GM15510 (cell line): ENCODE data around the gene PCDHB3.

ENCODE experiments used
- POLR2A ChIP-seq: IDR thresholded peaks from 3 replicates; pipeline ENCODE4 v1.6.1; 2011; ENCODE audit warnings: borderline replicate concordance; ENCODE audit not compliant: insufficient read length; ENCODE audit errors: extremely low read depth

PCDHB3 gene

DNA sequence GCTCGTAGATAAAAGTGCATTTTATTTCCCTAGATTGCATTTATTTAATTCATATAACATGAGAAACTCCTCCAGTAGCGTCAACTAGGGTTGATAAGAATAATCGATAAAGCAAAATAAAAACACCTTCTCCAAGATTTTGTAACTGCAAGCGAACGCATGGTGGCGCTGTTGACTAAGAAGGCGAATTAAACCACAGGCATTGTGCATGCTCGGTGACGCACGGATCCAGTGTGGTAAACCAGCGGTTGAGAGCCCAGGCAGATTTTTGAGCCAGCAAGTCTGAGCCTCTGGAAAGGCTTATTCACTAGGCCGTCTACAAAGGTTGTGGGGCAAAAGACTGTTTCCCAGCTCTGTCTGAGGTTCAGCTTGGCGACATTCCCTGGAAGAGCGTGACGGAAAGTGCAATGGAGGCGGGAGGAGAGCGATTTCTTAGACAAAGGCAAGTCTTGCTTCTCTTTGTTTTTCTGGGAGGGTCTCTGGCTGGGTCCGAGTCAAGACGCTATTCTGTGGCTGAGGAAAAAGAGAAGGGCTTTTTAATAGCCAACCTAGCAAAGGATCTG lies at the start of gene PCDHB3:
TSS of gene PCDHB3 (plus strand) at position 231 of the 563 bp plus-strand sequence. CDS start at position 408, 177 bp downstream.
- no peak for TF ChIP-seq POLR2A

DNA sequence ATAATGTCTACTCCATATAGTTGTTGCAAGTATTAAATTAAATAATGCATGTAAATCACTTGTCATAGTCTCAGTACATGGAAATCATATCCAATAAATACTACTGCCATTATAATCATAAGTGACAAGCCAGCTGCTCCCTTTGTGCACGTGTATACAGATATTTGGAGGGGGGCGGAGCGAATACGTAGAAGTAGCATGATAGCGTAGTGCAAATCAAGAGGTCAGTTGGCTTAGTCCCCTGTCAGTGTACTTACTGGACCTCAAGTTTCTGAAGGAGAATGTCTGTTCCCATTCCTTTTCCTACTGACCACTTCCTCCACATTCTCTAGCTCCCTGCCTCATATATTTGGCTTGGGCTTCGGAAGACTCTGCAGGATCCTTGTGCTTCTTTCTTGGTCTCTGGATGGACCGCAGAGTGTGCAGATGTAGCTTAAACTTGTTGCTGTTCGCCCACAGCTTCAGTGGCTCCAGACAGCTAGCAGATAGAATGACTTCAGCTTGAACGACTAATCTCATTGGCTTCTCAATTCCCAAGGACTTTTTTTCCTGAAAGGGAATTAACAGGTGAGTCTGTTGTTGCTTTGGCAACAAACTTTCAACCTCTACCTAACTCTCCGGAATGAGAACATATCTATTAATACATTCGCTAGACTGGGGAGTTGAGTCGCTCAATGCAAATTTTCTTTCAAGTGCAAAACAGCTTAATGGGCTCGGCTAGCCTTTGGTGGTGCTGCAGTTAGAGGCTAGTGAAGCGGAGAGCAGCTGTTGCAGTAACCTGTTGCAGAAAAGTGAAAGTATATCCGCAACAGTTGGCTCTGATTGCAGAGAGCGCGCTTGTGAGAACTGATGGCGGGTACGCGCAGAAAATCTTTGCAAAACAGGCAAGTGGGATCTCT lies 49.4 kb upstream of the PCDHB3 start, which contains the start of gene PCDHB1:
TSS of gene PCDHB1 (plus strand) at position 753 of the 899 bp plus-strand sequence. CDS start at position 850, 97 bp downstream.
- no peak for TF ChIP-seq POLR2A

DNA sequence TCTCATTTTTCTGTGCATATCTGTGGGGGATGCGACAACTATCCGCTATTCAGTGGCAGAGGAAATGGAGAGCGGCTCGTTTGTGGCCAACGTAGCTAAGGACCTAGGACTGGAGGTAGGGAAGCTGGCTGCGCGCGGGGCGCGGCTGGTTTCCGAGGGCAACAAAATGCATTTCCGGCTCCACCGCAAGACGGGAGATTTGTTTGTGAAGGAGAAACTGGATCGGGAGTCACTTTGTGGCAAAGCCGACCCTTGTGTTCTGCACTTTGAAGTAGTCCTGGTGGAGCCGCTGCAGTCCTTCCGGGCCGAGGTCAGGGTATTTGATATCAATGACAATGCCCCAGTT lies 48.8 kb upstream of the PCDHB3 start:
- no peak for TF ChIP-seq POLR2A

DNA sequence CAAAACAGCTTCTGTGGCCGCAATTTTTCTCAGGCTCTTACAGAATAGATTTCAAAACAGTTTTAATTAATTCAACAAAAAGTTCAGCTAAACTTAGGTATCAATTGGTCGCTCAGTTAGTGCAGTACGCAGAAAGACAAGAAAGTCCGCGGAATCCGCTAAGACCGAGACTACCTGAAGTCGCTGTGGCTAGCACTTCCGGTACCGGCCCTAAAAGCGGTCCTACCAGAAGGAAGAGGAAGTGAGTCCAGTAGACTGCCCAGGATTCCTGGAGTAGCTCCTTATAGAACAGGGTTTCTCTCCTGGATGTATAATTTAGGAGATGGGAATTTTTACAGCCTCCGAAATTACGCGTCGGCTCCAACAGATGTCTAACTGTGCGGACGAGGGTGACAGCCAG lies 22.4 kb upstream of the PCDHB3 start:
- no peak for TF ChIP-seq POLR2A

DNA sequence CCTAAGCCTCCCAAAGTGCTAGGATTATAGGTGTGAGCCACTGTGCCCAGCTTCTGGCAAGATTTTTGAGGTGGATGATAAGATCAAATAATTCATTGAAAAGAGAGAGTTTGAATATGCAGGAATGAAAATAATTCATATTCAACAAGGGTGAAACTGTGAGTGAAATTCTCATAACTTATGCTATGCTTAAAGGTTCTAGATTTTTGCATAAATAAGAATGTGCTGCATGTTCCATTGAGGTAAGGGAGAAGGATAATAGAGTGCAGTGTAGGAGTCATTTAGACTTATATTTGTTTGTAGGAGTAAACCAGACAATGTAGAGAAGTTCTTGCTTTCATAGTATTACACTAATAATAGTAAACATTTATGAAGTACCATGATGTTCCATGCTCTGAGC lies 18.0 kb upstream of the PCDHB3 start:
- no peak for TF ChIP-seq POLR2A

DNA sequence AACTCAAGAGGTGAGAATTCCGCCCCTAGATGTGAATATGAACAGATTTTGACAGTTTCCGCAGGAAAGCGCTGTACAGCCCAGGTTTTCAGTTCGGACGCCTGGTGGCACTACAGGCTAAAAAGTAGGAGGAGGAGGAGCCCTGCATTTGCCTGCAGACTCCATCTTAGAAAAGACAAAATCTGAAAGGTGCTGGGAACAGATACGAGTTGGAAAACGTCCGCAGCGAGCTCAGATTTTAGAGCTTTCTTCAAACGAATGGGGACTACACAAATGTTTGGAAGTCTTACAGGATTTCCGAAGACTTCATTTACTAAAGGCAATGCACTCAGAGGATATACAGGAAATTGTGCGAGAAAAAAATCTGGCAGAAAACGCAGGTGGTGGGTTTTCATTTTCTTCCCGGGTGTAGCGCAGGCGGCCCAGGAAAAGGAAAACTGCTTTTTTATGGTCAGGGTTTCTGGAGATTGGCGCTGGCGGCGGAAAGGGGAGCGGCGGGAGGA lies 15.7 kb upstream of the PCDHB3 start:
- TF ChIP-seq POLR2A = no peak

DNA sequence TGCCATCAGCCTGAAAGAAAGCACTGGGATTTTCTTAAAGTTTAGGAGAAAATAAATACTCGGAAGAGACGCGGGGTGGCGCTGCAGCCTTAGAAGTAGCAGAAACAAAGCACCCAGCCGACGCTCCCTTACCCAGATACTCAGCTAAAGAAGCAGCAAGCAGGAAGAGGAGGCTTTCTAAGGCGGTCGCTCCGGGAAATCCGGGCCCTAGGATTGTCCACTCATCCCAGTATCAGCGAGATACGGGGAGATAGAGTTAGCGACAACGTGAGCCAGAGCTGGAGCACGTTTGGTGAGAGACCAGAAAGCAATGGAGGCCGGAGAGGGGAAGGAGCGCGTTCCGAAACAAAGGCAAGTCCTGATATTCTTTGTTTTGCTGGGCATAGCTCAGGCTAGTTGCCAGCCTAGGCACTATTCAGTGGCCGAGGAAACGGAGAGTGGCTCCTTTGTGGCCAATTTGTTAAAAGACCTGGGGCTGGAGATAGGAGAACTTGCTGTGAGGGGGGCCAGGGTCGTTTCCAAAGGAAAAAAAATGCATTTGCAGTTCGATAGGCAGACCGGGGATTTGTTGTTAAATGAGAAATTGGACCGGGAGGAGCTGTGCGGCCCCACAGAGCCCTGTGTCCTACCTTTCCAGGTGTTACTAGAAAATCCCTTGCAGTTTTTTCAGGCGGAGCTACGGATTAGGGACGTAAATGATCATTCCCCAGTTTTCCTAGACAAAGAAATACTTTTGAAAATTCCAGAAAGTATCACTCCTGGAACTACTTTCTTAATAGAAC lies 5.6 kb upstream of the PCDHB3 start, which contains the start of gene PCDHB2:
TSS of gene PCDHB2 (plus strand) at position 135 of the 782 bp plus-strand sequence. CDS start at position 311, 176 bp downstream.
- no peak for TF ChIP-seq POLR2A

DNA sequence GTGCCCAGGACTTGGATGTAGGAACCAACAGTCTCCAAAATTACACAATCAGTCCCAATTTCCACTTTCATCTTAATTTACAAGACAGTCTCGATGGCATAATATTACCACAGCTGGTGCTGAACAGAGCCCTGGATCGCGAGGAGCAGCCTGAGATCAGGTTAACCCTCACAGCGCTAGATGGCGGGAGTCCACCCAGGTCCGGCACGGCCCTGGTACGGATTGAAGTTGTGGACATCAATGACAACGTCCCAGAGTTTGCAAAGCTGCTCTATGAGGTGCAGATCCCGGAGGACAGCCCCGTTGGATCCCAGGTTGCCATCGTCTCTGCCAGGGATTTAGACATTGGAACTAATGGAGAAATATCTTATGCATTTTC lies 5.0 kb upstream of the PCDHB3 start:
- no peak for TF ChIP-seq POLR2A

DNA sequence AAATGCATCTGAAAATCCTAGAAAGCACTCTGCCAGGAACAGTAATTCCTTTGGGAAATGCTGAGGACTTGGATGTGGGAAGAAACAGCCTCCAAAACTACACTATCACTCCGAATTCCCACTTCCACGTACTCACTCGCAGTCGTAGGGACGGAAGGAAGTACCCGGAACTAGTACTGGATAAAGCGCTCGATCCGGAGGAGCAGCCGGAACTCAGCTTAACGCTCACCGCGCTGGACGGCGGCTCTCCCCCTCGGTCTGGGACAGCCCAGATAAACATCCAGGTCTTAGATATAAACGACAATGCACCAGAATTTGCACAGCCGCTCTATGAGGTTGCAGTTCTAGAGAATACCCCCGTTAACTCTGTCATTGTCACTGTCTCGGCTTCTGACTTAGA lies 786 bp downstream of the PCDHB3 start:
- TF ChIP-seq POLR2A = no peak

DNA sequence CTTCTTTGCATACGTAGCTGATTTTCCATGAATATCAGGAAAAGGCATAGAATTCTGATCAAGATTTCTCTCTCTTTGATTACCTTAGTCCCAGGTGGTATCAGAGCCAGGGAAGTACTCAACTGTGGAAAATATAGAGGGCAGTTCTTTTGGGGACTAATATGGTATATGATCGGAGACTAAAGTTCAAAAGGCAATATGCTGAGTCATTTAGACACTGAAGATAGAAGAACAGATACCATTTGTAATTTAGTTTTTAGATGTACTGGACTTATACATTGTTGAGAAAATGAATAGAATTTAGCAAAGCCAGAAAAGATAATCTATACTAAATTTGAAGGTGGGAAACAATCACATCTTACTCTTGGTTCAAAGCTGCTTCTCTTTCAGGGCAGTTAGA lies 5.1 kb downstream of the PCDHB3 start:
- no peak for TF ChIP-seq POLR2A

DNA sequence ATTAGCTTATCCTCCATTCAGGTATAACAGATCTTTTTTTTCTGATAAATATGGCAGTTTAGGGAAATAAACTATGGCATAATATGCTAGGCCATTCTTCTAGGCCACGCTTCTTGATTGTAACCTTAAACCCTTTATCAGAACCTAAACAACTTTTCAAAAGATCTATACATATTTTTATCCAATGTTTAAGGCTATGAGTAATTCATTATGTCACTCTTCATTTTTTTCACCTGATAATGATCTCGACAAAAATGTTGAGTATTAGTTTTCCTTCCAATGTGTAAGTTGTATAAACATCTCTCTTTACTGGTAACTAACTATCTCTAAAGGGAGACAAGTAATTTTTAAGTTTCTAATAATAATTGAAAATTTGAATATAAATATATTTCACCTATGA lies 19.0 kb downstream of the PCDHB3 start:
- no peak for TF ChIP-seq POLR2A

DNA sequence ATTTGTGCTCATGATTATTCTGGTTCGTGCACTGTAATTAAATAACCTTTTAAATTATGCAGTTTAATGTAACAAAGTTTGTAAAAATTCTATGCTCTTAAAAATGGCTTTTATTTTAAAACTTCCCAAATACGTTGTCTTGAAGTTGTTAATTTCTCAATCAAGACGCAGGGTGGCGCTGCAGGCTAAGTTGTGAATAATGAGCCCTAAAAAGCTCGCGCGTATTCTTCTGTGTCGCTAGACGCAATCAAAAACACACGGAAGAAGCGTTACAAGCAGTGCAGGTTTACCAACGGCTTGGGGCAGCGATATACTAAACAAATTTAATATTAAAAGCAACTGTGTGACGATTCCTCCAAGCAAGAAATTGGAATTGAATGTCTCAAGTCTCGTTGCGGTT lies 21.3 kb downstream of the PCDHB3 start, which contains the start of gene PCDHB4:
TSS of gene PCDHB4 (plus strand) at position 256 of the 400 bp plus-strand sequence. CDS start 181 bp downstream, outside the sequence.
- TF ChIP-seq POLR2A = no peak

DNA sequence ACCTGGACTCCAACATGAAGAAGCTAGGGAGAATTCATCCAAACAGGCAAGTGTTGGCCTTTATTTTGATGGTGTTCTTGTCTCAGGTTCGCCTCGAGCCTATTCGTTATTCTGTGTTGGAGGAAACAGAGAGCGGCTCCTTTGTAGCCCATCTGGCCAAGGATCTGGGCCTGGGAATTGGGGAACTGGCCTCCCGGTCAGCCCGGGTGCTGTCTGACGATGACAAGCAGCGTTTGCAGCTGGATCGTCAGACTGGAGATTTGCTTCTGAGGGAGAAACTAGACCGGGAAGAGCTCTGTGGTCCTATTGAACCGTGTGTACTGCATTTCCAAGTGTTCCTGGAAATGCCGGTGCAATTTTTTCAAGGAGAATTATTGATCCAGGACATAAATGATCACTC lies 21.7 kb downstream of the PCDHB3 start:
- TF ChIP-seq POLR2A = no peak

DNA sequence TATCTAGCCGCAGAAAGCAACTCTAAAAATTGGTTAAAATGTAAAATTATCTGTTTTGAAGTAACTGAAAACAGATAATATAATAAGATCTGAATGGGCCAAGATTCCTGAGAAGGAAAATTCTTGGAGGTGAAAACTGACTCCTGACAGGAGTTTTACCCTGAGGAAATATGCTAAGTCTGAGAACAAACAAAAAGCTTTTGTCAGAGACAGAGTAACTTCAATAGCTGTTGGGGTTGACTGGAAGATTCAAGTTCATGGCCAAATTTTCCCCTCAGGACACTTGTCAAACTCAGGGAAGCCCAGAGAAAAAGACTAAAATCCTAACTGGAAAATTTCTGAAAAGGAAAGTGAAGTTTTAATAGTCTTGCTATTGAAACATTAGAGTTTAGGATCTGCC lies 27.0 kb downstream of the PCDHB3 start:
- TF ChIP-seq POLR2A = no peak
